GM23248 (cell line): ENCODE measurements around the gene ZNF460. TPM values are rescaled to one million over a fixed set of nuclear protein-coding genes. Genes with fewer than 3 reads are reported as not detected.
A peak's percentile ranks its signal among the peaks of the same experiment; 100 is the strongest.

Experiments used
- DNase-seq: peaks from one replicate; pipeline ENCODE4 v3.0.0-alpha.2; 2015
- H2AFZ ChIP-seq: fragments of 200-600 bp; sonication (generic); 2 replicates; pipeline ENCODE4 v1.6.1; 2016; ENCODE audit warnings: antibody characterized with exemption
- H3F3A ChIP-seq: fragments of 200-600 bp; sonication (generic); 2 replicates; pipeline ENCODE4 v1.6.1; 2016; ENCODE audit warnings: mild to moderate bottlenecking, antibody characterized with exemption, mixed run types; ENCODE audit not compliant: insufficient read depth
- H3K27ac ChIP-seq: fragments of 200-600 bp; sonication (generic); 2 replicates; pipeline ENCODE4 v1.5.1; 2016; ENCODE audit warnings: mild to moderate bottlenecking
- H3K27me3 ChIP-seq: fragments of 200-600 bp; sonication (generic); replicated peaks from 2 replicates; pipeline ENCODE4 v1.6.1; 2016; ENCODE audit warnings: mild to moderate bottlenecking; ENCODE audit not compliant: insufficient read depth
- H3K36me3 ChIP-seq: fragments of 200-600 bp; sonication (generic); 2 replicates; pipeline ENCODE4 v1.6.1; 2016; ENCODE audit warnings: low read depth, mild to moderate bottlenecking
- H3K4me1 ChIP-seq: fragments of 200-600 bp; sonication (generic); 2 replicates; pipeline ENCODE4 v1.6.1; 2016; ENCODE audit warnings: mild to moderate bottlenecking; ENCODE audit not compliant: insufficient read depth
- H3K4me2 ChIP-seq: fragments of 200-600 bp; sonication (generic); one replicate; pipeline ENCODE4 v1.6.1; 2016; ENCODE audit warnings: mild to moderate bottlenecking; ENCODE audit not compliant: unreplicated experiment
- H3K4me3 ChIP-seq: fragments of 200-600 bp; sonication (generic); 2 replicates; pipeline ENCODE4 v1.5.1; 2016; ENCODE audit warnings: mild to moderate bottlenecking
- H3K79me2 ChIP-seq: fragments of 200-600 bp; sonication (generic); 2 replicates; pipeline ENCODE4 v1.6.1; 2016; ENCODE audit warnings: mild to moderate bottlenecking; ENCODE audit not compliant: insufficient read depth
- H3K9ac ChIP-seq: fragments of 200-600 bp; sonication (generic); 2 replicates; pipeline ENCODE4 v1.6.1; 2016; ENCODE audit warnings: mild to moderate bottlenecking
- H3K9me2 ChIP-seq: fragments of 200-600 bp; sonication (generic); 2 replicates; pipeline ENCODE4 v1.6.1; 2016; ENCODE audit warnings: mixed run types, mild to moderate bottlenecking, moderate library complexity; ENCODE audit not compliant: insufficient read depth
- H3K9me3 ChIP-seq: fragments of 200-600 bp; sonication (generic); one replicate; pipeline ENCODE4 v1.6.1; 2017; ENCODE audit warnings: low read depth
- H4K20me1 ChIP-seq: fragments of 200-600 bp; sonication (generic); 2 replicates; pipeline ENCODE4 v1.6.0; 2016; ENCODE audit not compliant: insufficient read depth
- EZH2 ChIP-seq: fragments of 200-600 bp; sonication (generic); IDR thresholded peaks from 2 replicates; pipeline ENCODE4 v1.6.1; 2018; ENCODE audit warnings: antibody characterized with exemption, mild to moderate bottlenecking; ENCODE audit not compliant: insufficient read depth, poor library complexity, severe bottlenecking
- EZH2phosphoT487 ChIP-seq: fragments of 200-600 bp; sonication (generic); IDR thresholded peaks from 2 replicates; pipeline ENCODE4 v1.6.1; 2018; ENCODE audit warnings: antibody characterized with exemption, moderate library complexity, mild to moderate bottlenecking, low read depth; ENCODE audit not compliant: insufficient read depth
- WGBS, 2 experiments: methylation state at CpG; one replicate each; pipeline ENCODE4 v1.1.6; 2015 to 2017; ENCODE audit warnings: low lambda C conversion rate in 2 of 2, low coverage in 1 of 2; ENCODE audit errors: missing lambda C conversion rate in 2 of 2; 5-methylcytosine and 5-hydroxymethylcytosine counted together
- in situ Hi-C: fragments of 300-500 bp; cut with MboI; formaldehyde crosslinking; loops from 2 replicates; pipeline ENCODE4 v1.15.0; 2020
- polyA plus RNA-seq: library from polyadenylated mRNA; unstranded; fragments of >200 nt; fragmentation: Nextera tagmentation; extraction: Ambion mirVana; gene quantifications from 2 replicates; pipeline ENCODE4 v1.2.1, GENCODE V29; 2016
- total RNA-seq: library from RNA; depleted of rRNA; stranded (reverse); fragments of >200 nt; shearing (Covaris generic); gene quantifications from 2 replicates; pipeline ENCODE4 v1.2.3, GENCODE V29; 2014

ZNF460 gene
- total and polyA plus RNA-seq, 2 experiments from 2014 or later: 7.6 to 49.3 TPM

GRCh38 chr19:57319869-57320179 lies 39.5 kb downstream of the ZNF460 start:
- 0 to 9% methylated on average over 1 of the region's 1 CpG for WGBS, 2 experiments
- H3K27ac ChIP-seq: peak overlapping the region; percentile 67
- H3K4me2 ChIP-seq: peak overlapping the region; percentile 89
- peaks cover 6% of the 10 kb centered on the region for H3K36me3 ChIP-seq
- H3K4me1 ChIP-seq: 0 out of 2 replicates have a peak, but pooled peaks cover 9% of the 10 kb centered on the region
- TF ChIP-seq EZH2phosphoT487 (no peak), EZH2 (no peak)
- peak overlapping the region; percentile 90 for H3K4me3 ChIP-seq
- peaks cover 45% of the 10 kb centered on the region for H3K79me2 ChIP-seq
- H3K9me2 ChIP-seq: no peaks in the 10 kb centered on the region
- DNase-seq: no peak
- H3F3A ChIP-seq: peaks cover 5% of the 10 kb centered on the region; the same call in 1 of the 2 replicates
- no peaks in the 10 kb centered on the region for H3K9me3 ChIP-seq
- in situ Hi-C loops: no loop called here
- H2AFZ ChIP-seq: peak overlapping the region; percentile 94
- 0 out of 2 replicates have a peak, but pooled peaks cover 5% of the 10 kb centered on the region for H3K27me3 ChIP-seq
- no peaks in the 10 kb centered on the region for H4K20me1 ChIP-seq
- peak overlapping the region; percentile 96 for H3K9ac ChIP-seq

GRCh38 chr19:57320180-57321084 lies 40.1 kb downstream of the ZNF460 start, which contains the start of gene ZNF543:
ZNF543 (plus strand) TSS chr19:57320472; CDS start chr19:57320854, 382 bp downstream.
- 1 to 2% methylated on average over 63 to 70 of the region's 71 CpGs for whole genome bisulfite sequencing, 2 experiments
- peaks cover 50% of the 10 kb centered on the region for H3K79me2 ChIP-seq
- in situ Hi-C loops: no loop called here
- peaks cover 12% of the 10 kb centered on the region for H3K36me3 ChIP-seq
- peak within 1 kb of the TSS; percentile 67 for H3K27ac ChIP-seq
- H3K4me3 ChIP-seq: peak within 1 kb of the TSS; percentile 90
- H2AFZ ChIP-seq: peak within 1 kb of the TSS; percentile 94
- peak; percentile 100 for DNase-seq
- H4K20me1 ChIP-seq: no peaks in the 10 kb centered on the region
- H3K4me2 ChIP-seq: peak within 1 kb of the TSS; percentile 89
- no peaks in the 10 kb centered on the region for H3K9me2 ChIP-seq
- 0 out of 2 replicates have a peak, but pooled peaks cover 5% of the 10 kb centered on the region for H3K27me3 ChIP-seq
- peak within 1 kb of the TSS; percentile 96 for H3K9ac ChIP-seq
- TF ChIP-seq EZH2phosphoT487 (no peak), EZH2 (no peak)
- 0 out of 2 replicates have a peak, but pooled peaks cover 9% of the 10 kb centered on the region for H3K4me1 ChIP-seq
- peaks cover 5% of the 10 kb centered on the region; the same call in 1 of the 2 replicates for H3F3A ChIP-seq
- H3K9me3 ChIP-seq: no peaks in the 10 kb centered on the region

DNA sequence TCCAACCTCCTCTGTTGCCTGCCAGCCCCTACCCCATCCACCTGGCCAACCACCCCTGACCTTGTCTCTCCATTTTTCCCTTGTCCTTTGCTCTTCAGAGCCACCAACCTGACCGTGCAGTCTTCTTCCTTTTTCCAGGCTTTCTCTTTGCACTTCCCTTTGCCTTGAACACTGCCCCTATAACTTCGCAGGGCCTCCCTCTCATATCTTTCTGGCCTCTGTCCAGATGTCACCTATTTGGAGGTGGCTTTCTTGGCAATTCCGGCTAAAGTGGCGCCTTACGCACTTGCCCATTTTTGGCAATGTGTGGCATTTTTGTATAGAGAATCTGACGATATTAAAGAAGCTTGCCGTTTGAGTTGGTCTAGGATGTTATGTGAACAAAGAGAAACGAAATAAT lies 40.8 kb downstream of the ZNF460 start:
- 33 to 35% methylated on average over 8 of the region's 8 CpGs for WGBS, 2 experiments
- peak overlapping the region; percentile 94 for H2AFZ ChIP-seq
- in situ Hi-C loops: no loop called here
- TF ChIP-seq EZH2 (no peak), EZH2phosphoT487 (no peak)
- peak; percentile 18 for DNase-seq
- peak overlapping the region; percentile 90 for H3K4me3 ChIP-seq
- H3K27ac ChIP-seq: no peak overlapping the region
- H3K27me3 ChIP-seq: no peaks in the 10 kb centered on the region
- peaks cover 5% of the 10 kb centered on the region; the same call in 1 of the 2 replicates for H3F3A ChIP-seq
- H3K9me2 ChIP-seq: no peaks in the 10 kb centered on the region
- H3K36me3 ChIP-seq: peaks cover 16% of the 10 kb centered on the region
- no peaks in the 10 kb centered on the region for H3K9me3 ChIP-seq
- peak overlapping the region; percentile 89 for H3K4me2 ChIP-seq
- peaks cover 50% of the 10 kb centered on the region for H3K79me2 ChIP-seq
- H4K20me1 ChIP-seq: no peaks in the 10 kb centered on the region
- 0 out of 2 replicates have a peak, but pooled peaks cover 9% of the 10 kb centered on the region for H3K4me1 ChIP-seq
- peak overlapping the region; percentile 96 for H3K9ac ChIP-seq

- WGBS, 2 experiments: 84 to 88% methylated on average over 3 of the region's 3 CpGs
- Histone ChIP-seq H3K4me2 (peak overlapping the region; percentile 89), H3K4me1 (0 out of 2 replicates have a peak, but pooled peaks cover 9% of the 10 kb centered on the region), H3K9me2 (no peaks in the 10 kb centered on the region), H4K20me1 (no peaks in the 10 kb centered on the region), H3F3A (peaks cover 5% of the 10 kb centered on the region; the same call in 1 of the 2 replicates), H3K36me3 (peaks cover 16% of the 10 kb centered on the region), H3K79me2 (peaks cover 50% of the 10 kb centered on the region), H3K4me3 (peak overlapping the region; percentile 90), H3K27ac (no peak overlapping the region), H2AFZ (no peak overlapping the region), H3K9ac (peak overlapping the region; percentile 96), H3K9me3 (no peaks in the 10 kb centered on the region), H3K27me3 (no peaks in the 10 kb centered on the region)
- no peak for DNase-seq
- in situ Hi-C loops: no loop called here
- TF ChIP-seq EZH2: no peak
- TF ChIP-seq EZH2phosphoT487: no peak
Measured at GRCh38 chr19:57321751-57322150, 41.5 kb downstream of the ZNF460 start.
